Stimulated activated CD8-positive, alpha-beta memory T cell treated with anti-CD3 and anti-CD28 coated beads, Interleukin-4, amount 100 ng/mL, for 4 hours (primary cell): ENCODE measurements around the gene ZNF557.

Experiments
- DNase-seq, 2 donors: peaks; one replicate each; pipeline ENCODE4 v3.0.0-alpha.2; 2020; ENCODE audit warnings: low read depth in 2 of 2, low spot score in 1 of 2

Gene ZNF557

GRCh38 chr19:7124782-7125181, 55.3 kb downstream of the ZNF557 start:
- no peak for DNase-seq

GRCh38 chr19:7125221-7125620, 55.7 kb downstream of the ZNF557 start:
- no peak for DNase-seq

- DNase-seq, result no peak
Measured at GRCh38 chr19:7126132-7126531, 56.6 kb downstream of the ZNF557 start.

GRCh38 chr19:7130043-7130442, 60.5 kb downstream of the ZNF557 start:
- no peak for DNase-seq

- no peak for DNase-seq
Measured at GRCh38 chr19:7132054-7132453, 62.6 kb downstream of the ZNF557 start.

- no peak for DNase-seq
Measured at GRCh38 chr19:7137120-7137519, 67.6 kb downstream of the ZNF557 start.
